NCI-H82 treated with DMSO at 0.1 percent for 48 hours (cell line): ENCODE results near the gene GPR137B.

Experiments used
- DNase-seq: peaks from one replicate; lab custom pipeline; 2025; ENCODE audit not compliant: unreplicated experiment; lab: John Stamatoyannopoulos, UW

Gene GPR137B

DNA sequence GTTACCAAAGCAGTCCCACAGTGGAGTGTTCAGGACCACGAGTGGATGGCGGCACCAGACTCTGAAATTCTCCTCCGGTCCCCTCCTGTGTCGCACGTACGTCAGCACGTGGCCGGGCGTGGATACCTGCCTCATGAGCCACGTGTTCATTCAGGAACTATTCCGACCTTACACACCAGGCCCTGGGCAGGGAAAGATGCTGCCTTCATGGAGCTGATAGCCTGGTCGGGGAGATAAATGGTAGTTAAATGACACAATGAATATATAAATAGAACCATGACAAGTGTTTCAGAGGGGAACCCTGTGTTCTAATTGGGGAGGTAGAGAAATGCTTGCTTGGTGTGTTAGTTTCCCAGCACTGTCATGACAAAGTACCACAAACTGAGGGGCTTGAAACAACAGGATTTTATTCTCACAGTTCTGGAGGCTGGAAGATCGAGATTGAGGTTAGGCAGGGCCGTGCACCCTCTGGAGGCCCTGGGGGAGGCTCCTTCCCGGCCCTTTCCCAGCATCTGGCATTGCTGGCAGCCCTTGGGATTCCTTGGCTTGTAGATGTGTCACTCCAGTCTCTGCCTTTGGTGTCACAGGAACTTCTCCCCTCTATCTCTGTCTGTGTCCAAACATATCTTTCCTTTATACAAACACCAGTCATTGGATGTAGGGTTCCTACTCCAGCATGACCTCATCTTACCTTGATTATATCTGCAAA, 28.9 kb upstream of the GPR137B start:
- DNase-seq = no peak

GRCh38 chr1:236114076-236114747, 28.1 kb upstream of the GPR137B start:
- DNase-seq = no peak

DNA sequence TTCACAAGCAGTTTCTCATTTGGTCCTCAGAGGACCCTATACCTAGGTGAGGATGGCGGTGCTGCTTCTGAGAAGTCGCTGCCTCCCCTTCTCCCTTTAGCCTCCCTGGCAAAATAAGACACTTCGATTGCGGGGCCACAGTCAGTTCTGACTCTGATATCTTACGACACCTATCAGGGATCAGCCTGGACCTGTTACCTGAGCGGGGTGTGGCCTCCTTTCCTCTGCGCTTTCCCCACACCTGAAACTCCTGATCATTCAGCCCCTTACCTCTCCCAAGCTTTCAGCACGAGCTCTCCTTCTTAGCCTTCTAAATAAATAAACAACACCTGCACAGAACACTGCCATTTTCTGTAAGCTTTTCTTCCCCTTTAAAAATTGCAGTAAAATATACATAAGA, 24.6 kb upstream of the GPR137B start:
- no peak for DNase-seq

DNA sequence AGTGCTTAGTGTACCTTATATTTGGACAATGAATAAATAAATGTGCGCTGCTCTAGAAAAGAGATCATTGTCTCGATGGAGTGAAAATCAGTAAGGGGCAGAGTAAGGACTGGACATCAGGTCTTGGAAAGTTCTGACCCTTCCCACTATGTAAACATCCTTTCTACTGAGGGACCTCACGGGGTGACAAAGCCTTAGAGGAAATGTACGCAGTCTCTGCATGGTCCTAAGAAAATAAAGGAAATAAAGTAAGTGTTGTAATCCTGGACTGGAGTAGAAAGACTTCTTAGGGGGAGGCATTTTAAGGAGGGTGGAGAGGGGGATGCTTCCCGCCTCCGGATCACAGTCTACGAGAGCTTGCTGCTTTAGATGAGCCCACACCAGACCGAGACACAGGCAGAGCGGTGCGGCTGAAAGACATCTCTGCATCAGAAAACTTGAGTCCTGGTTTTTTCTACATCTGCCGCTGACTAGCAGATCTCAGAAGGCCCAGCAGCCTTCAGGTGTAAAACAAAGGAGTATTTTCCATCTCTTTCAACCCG, 22.3 kb upstream of the GPR137B start:
- DNase-seq = no peak

DNA sequence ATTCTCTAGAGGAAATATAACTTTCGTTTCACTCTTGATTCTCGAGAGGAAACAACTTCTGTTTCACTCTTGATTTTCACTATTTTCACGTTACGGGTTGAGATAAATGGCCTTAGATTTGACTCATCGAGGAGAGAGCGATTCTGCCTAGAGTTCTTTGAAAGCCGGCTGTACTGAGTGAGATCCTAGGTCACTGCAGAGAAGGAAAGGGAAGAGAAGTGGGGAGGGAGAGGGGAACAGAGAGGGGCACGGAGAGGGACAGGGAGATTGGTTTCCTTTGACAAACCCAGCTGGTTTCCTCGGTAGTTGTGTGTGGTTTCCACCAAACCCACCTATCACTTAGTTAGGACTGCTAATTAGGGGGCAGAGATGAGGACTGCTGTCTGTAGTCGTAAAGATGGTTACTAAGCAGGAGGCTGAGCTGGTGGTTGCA, 21.6 kb upstream of the GPR137B start:
- no peak for DNase-seq

- DNase-seq = no peak
These were observed 20.2 kb upstream of the GPR137B start for GRCh38 chr1:236122176-236122575.

DNA sequence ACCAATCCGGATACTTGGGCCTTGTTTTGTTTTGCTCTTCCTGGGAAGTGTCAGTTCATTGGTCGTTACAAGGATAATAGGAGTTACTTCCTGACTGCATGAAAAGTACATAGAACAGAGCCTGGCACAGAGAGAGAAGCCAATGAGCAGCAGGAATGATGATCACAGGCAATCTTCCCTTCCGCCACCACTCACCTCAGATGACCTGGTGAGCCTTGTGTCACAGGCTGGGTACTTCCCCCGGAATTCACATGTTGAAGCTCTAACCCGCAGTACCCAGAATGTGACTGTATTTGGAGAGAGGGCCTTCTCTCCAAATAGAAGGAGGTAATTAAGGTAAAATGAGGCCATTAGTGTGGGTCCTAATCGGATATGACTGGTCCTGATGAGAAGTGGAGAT, 18.8 kb upstream of the GPR137B start:
- no peak for DNase-seq

GRCh38 chr1:236124965-236125364, 17.4 kb upstream of the GPR137B start:
- DNase-seq = no peak

GRCh38 chr1:236127045-236127444, 15.3 kb upstream of the GPR137B start:
- DNase-seq = no peak

GRCh38 chr1:236128646-236129178, 13.6 kb upstream of the GPR137B start:
- no peak for DNase-seq

- no peak for DNase-seq
These were observed 13.0 kb upstream of the GPR137B start for GRCh38 chr1:236129306-236129705.

DNA sequence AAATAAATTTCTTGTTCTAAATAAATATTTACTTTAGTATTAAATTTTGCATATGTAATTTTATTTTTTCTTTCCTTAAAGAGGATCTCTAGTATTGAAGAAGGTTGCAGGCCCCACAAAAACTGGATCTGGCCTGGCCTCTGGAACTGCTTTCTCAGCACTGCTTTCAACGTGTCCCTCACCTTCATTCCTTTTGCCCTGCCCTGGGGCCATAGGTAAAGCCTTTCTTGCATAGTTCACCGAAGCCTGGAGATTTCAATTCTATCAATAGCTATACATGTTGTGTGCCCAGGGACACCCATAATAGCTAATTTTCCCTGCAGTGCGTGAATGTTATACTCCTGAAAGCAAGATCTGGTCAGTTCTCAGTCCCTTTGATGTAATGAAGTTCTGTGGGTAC, 12.0 kb upstream of the GPR137B start:
- DNase-seq = no peak

GRCh38 chr1:236131916-236132315, 10.4 kb upstream of the GPR137B start:
- no peak for DNase-seq

DNA sequence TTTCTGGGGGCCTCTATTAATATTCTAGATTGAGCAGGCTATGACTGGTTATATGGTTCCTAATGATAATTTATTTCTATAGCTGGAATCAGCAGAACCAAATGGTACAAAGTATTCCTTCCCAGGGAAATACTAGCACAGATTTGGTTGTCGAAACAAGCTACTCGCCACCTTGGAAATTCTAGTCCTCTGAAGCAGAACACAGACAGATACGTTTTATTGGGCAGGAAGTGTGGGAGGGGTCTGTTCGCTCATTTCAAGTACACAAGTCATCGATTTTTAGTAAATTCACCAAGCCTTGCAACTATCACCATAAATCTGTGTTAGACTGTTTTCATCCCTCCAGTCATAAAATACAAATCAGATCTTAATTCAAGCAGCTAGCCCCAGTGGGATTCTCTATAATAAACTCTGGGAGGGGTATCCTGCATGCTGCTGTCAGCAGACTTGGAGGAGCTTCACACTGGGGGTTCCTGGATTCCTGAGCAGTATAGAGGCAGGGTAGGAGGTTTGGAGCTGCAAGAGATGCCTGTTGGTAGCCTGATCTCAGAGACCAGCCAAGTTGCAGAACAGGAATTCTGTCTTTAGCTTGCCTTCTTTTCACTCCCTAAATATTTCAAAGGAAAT, 9.8 kb upstream of the GPR137B start:
- no peak for DNase-seq

GRCh38 chr1:236133339-236133738, 9.0 kb upstream of the GPR137B start:
- DNase-seq = no peak

DNA sequence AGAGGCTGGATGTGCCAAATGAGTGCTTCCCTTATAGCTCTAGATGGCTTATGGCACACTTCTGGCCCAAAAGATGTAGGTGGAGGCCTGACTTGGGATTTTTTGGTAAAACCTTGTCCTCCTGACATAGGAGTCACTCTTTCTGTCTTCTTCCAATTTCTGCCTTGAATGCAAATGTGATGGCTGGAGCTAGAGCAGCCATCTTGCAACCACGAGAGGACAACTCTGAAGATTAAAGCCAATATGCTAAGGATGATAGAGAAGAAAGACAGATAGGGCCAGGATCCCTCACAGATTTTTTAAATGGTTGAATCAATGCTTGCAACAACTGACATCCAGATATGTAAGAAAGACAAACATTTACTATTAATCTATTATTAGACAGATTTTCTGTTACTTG, 8.5 kb upstream of the GPR137B start:
- DNase-seq = no peak

DNA sequence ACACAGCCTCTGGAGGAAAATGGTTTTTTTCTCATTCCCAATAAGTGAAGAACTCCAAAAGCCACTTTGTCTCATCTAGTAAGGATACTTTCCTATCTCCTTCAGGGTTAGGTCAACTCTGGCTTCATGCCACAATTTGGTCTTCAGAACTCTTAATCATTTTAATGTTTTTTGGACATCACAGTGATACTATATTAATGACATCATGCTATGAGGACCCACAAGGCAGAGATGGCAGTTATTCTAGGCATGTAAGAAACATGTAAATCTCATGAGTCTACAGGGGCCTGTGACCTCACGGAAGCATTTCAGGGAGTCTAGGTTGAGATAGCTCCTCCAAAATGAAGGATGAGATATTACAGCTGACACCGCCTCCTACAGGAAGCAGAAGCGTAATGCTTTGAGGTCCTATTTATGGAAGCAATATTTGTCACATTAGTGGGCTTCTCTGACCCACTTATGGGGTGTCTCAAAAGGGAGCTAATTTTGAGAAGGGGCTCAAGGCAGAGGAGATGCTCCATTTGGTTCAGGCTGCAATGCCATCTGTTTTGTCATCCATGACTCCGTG, 5.0 kb upstream of the GPR137B start:
- no peak for DNase-seq

DNA sequence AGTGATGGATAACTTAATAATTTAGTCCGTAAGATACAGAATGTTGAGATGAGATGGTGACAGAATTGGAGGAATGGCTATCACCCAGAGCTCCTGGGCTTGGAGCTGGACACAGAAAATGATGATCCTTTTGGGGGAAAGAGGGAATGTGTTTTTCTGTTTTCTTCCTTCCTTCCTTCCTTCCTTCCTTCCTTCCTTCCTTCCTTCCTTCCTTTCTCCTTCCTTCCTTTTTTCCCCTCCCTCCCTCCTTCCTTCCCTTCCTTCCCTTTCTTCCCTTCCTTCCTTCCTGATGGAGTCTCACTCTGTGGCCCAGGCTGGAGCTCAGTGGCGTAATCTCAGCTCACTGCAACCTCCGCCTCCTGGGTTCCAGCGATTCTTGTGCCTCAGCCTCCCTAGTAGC, 2.8 kb upstream of the GPR137B start:
- no peak for DNase-seq

DNA sequence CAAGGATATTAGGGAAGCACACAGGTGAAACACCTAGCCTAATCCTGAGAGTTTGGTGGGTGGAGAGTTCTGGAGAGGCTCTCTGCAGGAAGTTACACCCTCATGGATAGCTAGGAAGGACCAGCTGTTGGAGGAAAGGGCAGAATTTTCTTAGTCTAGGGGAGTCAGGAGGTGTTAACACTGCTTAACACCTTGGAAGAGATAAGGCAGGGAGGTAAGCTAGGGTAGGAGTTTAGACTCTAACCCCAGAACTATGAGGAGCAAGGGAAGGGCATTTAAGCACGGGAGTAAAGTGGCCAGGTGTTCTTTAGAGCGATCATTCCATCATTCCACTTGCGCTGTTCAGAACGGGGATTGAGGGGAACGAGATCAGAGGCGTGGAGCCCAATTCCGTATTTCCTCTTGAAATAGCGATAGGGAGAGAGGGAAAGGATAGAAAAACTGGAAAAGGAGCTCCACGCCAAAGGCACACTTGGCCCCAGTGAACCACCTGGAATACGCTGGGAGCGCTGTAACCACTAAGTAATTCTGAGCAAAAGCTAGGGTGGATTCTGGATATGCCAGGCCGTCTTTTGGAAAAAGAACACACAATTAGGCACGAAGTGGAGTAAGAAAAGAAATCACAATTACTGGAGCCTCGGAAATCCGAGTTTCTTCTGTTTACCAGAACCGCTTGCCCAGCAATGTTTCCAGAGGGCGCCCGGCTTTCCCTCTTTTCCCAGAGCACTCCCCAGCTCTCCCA, 1.5 kb upstream of the GPR137B start:
- DNase-seq = no peak

- DNase-seq = no peak
These were observed 689 bp upstream of the GPR137B start for GRCh38 chr1:236141447-236142252.
